Neuronal stem cell (in vitro differentiated cells): ENCODE results near the gene C8B.

ENCODE experiments used
- DNase-seq: peaks from one replicate; pipeline ENCODE4 v3.0.0-alpha.2; 2013; ENCODE audit warnings: low spot score
- H2AFZ ChIP-seq: one replicate; pipeline ENCODE4 v1.6.1; 2013; ENCODE audit warnings: mild to moderate bottlenecking, low read length, inconsistent platforms
- H2AK5ac ChIP-seq: 2 replicates; pipeline ENCODE4 v1.6.1; 2013; ENCODE audit warnings: low read depth, mild to moderate bottlenecking, inconsistent platforms, low read length, moderate library complexity, mixed read lengths
- H2BK120ac ChIP-seq: 2 replicates; pipeline ENCODE4 v1.6.1; 2013; ENCODE audit warnings: low read depth, mild to moderate bottlenecking, inconsistent platforms, low read length, moderate library complexity, mixed read lengths
- H2BK12ac ChIP-seq: one replicate; pipeline ENCODE4 v1.6.1; 2013; ENCODE audit warnings: low read length, inconsistent platforms
- H2BK15ac ChIP-seq: 2 replicates; pipeline ENCODE4 v1.6.1; 2013; ENCODE audit warnings: mild to moderate bottlenecking, low read length, inconsistent platforms, mixed read lengths
- H2BK5ac ChIP-seq: one replicate; pipeline ENCODE4 v1.6.1; 2013; ENCODE audit warnings: inconsistent platforms, mild to moderate bottlenecking, low read length, moderate library complexity
- H3K14ac ChIP-seq: one replicate; pipeline ENCODE4 v1.6.1; 2013; ENCODE audit warnings: low read length, inconsistent platforms
- H3K18ac ChIP-seq: 2 replicates; pipeline ENCODE4 v1.6.1; 2013; ENCODE audit warnings: low read length, inconsistent platforms
- H3K23ac ChIP-seq: 2 replicates; pipeline ENCODE4 v1.6.1; 2013; ENCODE audit warnings: low read depth, mild to moderate bottlenecking, mixed read lengths, low read length, inconsistent platforms; ENCODE audit not compliant: poor library complexity
- H3K27ac ChIP-seq: replicated peaks from 3 replicates; pipeline ENCODE4 v1.5.1; 2013; ENCODE audit warnings: low read length, inconsistent platforms
- H3K27me3 ChIP-seq, 3 experiments: 2 replicates each; pipeline ENCODE4 v1.6.1; 2013; ENCODE audit warnings: low read length in 3 of 3, mild to moderate bottlenecking in 2 of 3, inconsistent platforms in 1 of 3, low read depth in 1 of 3, mixed read lengths in 1 of 3, moderate library complexity in 1 of 3; ENCODE audit not compliant: control insufficient read depth in 3 of 3, insufficient read depth in 3 of 3
- H3K36me3 ChIP-seq, 2 donors: replicated peaks in 1 of 2; 2 replicates each; pipeline ENCODE4 v1.6.1; 2013; ENCODE audit warnings: low read length in 2 of 2; ENCODE audit not compliant: control insufficient read depth in 2 of 2, insufficient read depth in 2 of 2
- H3K4ac ChIP-seq: 2 replicates; pipeline ENCODE4 v1.6.1; 2013; ENCODE audit warnings: inconsistent platforms, mild to moderate bottlenecking, low read length, moderate library complexity
- H3K4me1 ChIP-seq, 2 donors: 1 replicate in 1 of 2; 2 replicates in 1 of 2; pipeline ENCODE4 v1.6.1; 2013; ENCODE audit warnings: low read length in 2 of 2, low read depth in 1 of 2; ENCODE audit not compliant: control insufficient read depth in 2 of 2, insufficient read depth in 1 of 2
- H3K4me2 ChIP-seq: one replicate; pipeline ENCODE4 v1.6.1; 2013; ENCODE audit warnings: mild to moderate bottlenecking, low read length, inconsistent platforms; ENCODE audit not compliant: insufficient read depth, poor library complexity, severe bottlenecking
- H3K4me3 ChIP-seq, 2 donors: 2 replicates each; pipeline ENCODE4 v1.5.1; 2013; ENCODE audit warnings: low read length in 2 of 2, mild to moderate bottlenecking in 2 of 2, inconsistent platforms in 1 of 2, moderate library complexity in 1 of 2
- H3K79me1 ChIP-seq: one replicate; pipeline ENCODE4 v1.6.1; 2013; ENCODE audit warnings: low read depth, mild to moderate bottlenecking, inconsistent platforms, low read length, moderate library complexity
- H3K9ac ChIP-seq: one replicate; pipeline ENCODE4 v1.6.1; 2013; ENCODE audit warnings: mild to moderate bottlenecking, low read depth, low read length, inconsistent platforms; ENCODE audit not compliant: poor library complexity
- H3K9me3 ChIP-seq, 2 donors: replicated peaks in 1 of 2; 2 replicates each; pipeline versions ENCODE3 to v1.6.1; 2013; ENCODE audit warnings: low read length in 2 of 2, mild to moderate bottlenecking in 2 of 2, inconsistent platforms in 1 of 2, low read depth in 1 of 2, mixed read lengths in 1 of 2, moderate library complexity in 1 of 2; ENCODE audit not compliant: control insufficient read depth in 2 of 2, insufficient read depth in 1 of 2
- H4K8ac ChIP-seq: one replicate; pipeline ENCODE4 v1.6.1; 2013; ENCODE audit warnings: low read depth, mild to moderate bottlenecking, inconsistent platforms, low read length, moderate library complexity
- H4K91ac ChIP-seq: one replicate; pipeline ENCODE4 v1.6.1; 2013; ENCODE audit warnings: low read length, low read depth, mild to moderate bottlenecking, inconsistent platforms; ENCODE audit not compliant: poor library complexity
- WGBS, 2 donors: extraction: QIAGEN DNeasy Blood & Tissue Kit; methylation state at CpG; one replicate each; pipeline ENCODE4 v1.1.7; 2013; ENCODE audit warnings: missing lambda C conversion rate in 2 of 2, mixed read lengths in 1 of 2; ENCODE audit not compliant: insufficient read length in 2 of 2, insufficient replicate concordance in 1 of 2; ENCODE audit errors: extremely low coverage in 2 of 2; 5-methylcytosine and 5-hydroxymethylcytosine counted together

The C8B gene

GRCh38 chr1:56986397-56986796, 20.6 kb upstream of the C8B start:
- Histone ChIP-seq H3K27me3 (peaks cover 0 to 5% (median 0%) of the 10 kb centered on the region in 3 experiments), H3K18ac (no peak overlapping the region), H3K36me3 (no peaks in the 10 kb centered on the region), H3K14ac (no peak overlapping the region), H3K27ac (no peak overlapping the region), H3K4me3 (no peak overlapping the region), H2AK5ac (no peak overlapping the region), H2AFZ (no peak overlapping the region), H3K9me3 (no peaks in the 10 kb centered on the region), H2BK5ac (no peak overlapping the region), H2BK12ac (no peak overlapping the region), H3K23ac (no peak overlapping the region), H4K8ac (no peak overlapping the region), H3K4ac (no peak overlapping the region), H2BK15ac (no peak overlapping the region), H3K79me1 (no peaks in the 10 kb centered on the region), H3K4me1 (no peaks in the 10 kb centered on the region), H4K91ac (no peak overlapping the region), H3K4me2 (no peak overlapping the region), H3K9ac (no peak overlapping the region), H2BK120ac (no peak overlapping the region)
- no CpG with 5 or more reads among the region's 2 CpGs for WGBS, 2 donors
- DNase-seq = no peak

- Histone ChIP-seq H3K4me1 (no peaks in the 10 kb centered on the region), H2BK120ac (no peak overlapping the region), H3K9ac (no peak overlapping the region), H3K4me2 (no peak overlapping the region), H2AFZ (no peak overlapping the region), H2BK15ac (no peak overlapping the region), H3K14ac (no peak overlapping the region), H4K91ac (no peak overlapping the region), H3K27ac (no peak overlapping the region), H3K18ac (no peak overlapping the region), H2BK12ac (no peak overlapping the region), H3K23ac (no peak overlapping the region), H3K79me1 (no peaks in the 10 kb centered on the region), H4K8ac (no peak overlapping the region), H3K9me3 (no peaks in the 10 kb centered on the region), H3K27me3 (peaks cover 0 to 5% (median 0%) of the 10 kb centered on the region in 3 experiments), H3K36me3 (no peaks in the 10 kb centered on the region), H3K4me3 (no peak overlapping the region), H2BK5ac (no peak overlapping the region), H3K4ac (no peak overlapping the region), H2AK5ac (no peak overlapping the region)
- WGBS, 2 donors = no CpG with 5 or more reads among the region's 2 CpGs
- DNase-seq = no peak
Measured at GRCh38 chr1:56985857-56986256, 20.0 kb upstream of the C8B start.

GRCh38 chr1:56983484-56983883, 17.7 kb upstream of the C8B start:
- Histone ChIP-seq H3K36me3 (no peaks in the 10 kb centered on the region), H2BK15ac (no peak overlapping the region), H4K91ac (no peak overlapping the region), H3K9ac (no peak overlapping the region), H3K4me2 (no peak overlapping the region), H2BK120ac (no peak overlapping the region), H3K18ac (no peak overlapping the region), H3K9me3 (no peaks in the 10 kb centered on the region), H3K4ac (no peak overlapping the region), H3K14ac (no peak overlapping the region), H3K27ac (no peak overlapping the region), H3K4me1 (no peaks in the 10 kb centered on the region), H4K8ac (no peak overlapping the region), H2BK5ac (no peak overlapping the region), H2AK5ac (no peak overlapping the region), H3K27me3 (peaks cover 0 to 19% (median 0%) of the 10 kb centered on the region in 3 experiments), H2AFZ (no peak overlapping the region), H3K4me3 (no peak overlapping the region), H3K79me1 (no peaks in the 10 kb centered on the region), H2BK12ac (no peak overlapping the region), H3K23ac (no peak overlapping the region)
- no peak for DNase-seq
- WGBS, 2 donors = no CpG with 5 or more reads among the region's 6 CpGs

GRCh38 chr1:56979986-56980755, 14.4 kb upstream of the C8B start:
- DNase-seq = no peak
- no peak overlapping the region for H3K27ac ChIP-seq
- no peak overlapping the region for H2AFZ ChIP-seq
- no peak overlapping the region for H3K4ac ChIP-seq
- H2BK15ac ChIP-seq = no peak overlapping the region
- H4K91ac ChIP-seq = no peak overlapping the region
- H3K4me1 ChIP-seq = no peaks in the 10 kb centered on the region
- H3K9me3 ChIP-seq = no peaks in the 10 kb centered on the region
- no peak overlapping the region for H3K4me3 ChIP-seq
- H2BK5ac ChIP-seq = no peak overlapping the region
- H3K79me1 ChIP-seq = no peaks in the 10 kb centered on the region
- H3K4me2 ChIP-seq = no peak overlapping the region
- no peaks in the 10 kb centered on the region for H3K36me3 ChIP-seq
- H3K23ac ChIP-seq = no peak overlapping the region
- no peak overlapping the region for H2BK120ac ChIP-seq
- H3K18ac ChIP-seq = no peak overlapping the region
- no peak overlapping the region for H4K8ac ChIP-seq
- no CpG with 5 or more reads among the region's 4 CpGs for WGBS, 2 donors
- H3K27me3 ChIP-seq = peaks cover 0 to 19% (median 0%) of the 10 kb centered on the region in 3 experiments
- H3K9ac ChIP-seq = no peak overlapping the region
- no peak overlapping the region for H2BK12ac ChIP-seq
- no peak overlapping the region for H3K14ac ChIP-seq
- no peak overlapping the region for H2AK5ac ChIP-seq
